CD4-positive, alpha-beta T cell treated with Interleukin-4 for 1 hour (primary cell): ENCODE measurements around the gene COPS4.
"Not testable (repeated sequence)": the region's sequence is repeated elsewhere in the genome, so short reads cannot be mapped to it uniquely, and the experiment has no call there.

Source experiments
- DNase-seq, 2 donors: peaks; one replicate each; pipeline ENCODE4 v3.0.0-alpha.2; 2020 to 2022

The COPS4 gene

DNA sequence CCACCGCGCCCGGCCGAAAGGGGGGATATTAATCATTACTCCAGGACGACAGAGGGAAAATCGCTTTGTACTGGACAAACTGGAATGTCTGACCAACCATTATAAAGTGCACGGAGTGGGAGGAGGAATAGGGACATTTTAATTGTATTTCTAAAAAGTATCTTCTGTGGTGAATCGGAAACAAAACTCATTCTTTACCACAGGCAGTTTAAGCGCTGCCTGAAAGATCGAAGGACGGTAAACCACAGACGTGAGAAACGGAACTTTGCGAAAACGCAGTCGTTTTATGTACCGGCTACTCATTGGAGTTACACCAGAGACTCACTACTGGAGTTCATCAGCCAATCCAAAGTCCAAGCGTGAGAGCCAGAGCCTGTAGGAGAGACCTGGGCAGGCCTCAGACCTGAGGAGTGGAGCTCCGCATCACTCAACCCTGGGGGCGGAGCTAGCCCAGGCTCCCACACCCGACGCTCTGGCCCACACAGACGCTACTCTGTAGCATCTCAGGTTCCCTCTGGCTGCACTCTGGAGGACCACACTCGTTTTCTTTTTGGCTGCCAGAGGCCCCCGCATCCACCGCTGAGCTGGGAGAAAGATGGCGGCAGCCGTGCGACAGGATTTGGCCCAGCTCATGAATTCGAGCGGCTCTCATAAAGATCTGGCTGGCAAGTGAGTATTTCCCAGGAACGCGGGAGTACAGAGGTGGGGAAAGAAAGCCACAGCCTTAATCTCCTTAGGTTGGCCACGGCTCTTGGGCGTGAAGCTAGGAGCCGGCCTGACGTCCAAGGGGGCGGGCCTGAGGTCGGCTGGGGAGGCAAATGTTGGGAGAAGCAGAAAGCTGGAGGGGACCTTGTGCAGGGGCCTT lies at the start of gene COPS4:
TSS of gene COPS4 (plus strand) at position 554 of the 865 bp plus-strand sequence. CDS start at position 596, 42 bp downstream.
- peak; percentile 99 for DNase-seq

GRCh38 chr4:82987519-82987918 lies 47.5 kb upstream of the COPS4 start:
- DNase-seq: not testable (repeated sequence)

- DNase-seq: no peak
Measured at GRCh38 chr4:82988323-82988832, 46.6 kb upstream of the COPS4 start.

DNA sequence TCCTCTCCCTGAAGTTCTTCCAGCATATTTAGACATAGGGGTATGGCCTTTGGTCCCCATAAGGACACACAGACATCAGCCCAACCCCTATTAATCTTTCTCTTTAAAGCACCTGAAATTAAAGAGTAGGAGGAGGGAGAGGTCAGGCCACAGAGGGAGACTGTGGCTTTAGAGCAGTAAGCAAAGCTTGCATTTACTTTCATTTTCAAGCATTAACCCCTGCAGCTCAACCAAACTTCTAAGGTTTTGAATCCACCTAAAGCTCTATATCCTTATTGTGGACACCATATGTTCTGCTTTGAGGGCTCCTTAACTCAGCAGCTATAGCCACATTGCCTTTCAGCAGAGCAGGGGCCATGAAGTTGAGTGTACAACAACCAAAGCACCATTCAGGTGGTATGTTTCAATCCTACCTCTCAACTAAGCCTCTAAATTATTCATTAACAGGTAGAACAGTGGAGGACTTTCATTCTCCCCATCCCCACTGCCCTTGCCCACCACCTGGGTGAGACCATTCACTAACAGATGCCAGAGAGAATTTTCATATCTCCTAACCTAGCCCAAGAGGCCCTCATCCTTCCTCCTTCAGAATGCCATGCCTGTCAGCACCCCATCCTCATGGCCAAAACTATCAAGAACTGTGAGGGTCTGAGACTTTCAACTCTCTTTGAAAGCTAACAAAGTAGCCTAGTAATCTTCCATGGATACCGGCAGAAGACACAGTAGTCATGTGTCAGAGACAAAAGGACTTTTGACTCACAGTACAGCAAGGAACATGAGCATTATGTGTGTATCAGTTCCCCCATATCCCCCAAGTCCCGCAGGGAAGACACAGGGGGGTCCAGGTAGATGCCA lies 45.2 kb upstream of the COPS4 start:
- DNase-seq: peak in 1 of 2 donors; percentile 51

- no peak for DNase-seq
Measured at GRCh38 chr4:82994834-82995233, 40.1 kb upstream of the COPS4 start.

DNA sequence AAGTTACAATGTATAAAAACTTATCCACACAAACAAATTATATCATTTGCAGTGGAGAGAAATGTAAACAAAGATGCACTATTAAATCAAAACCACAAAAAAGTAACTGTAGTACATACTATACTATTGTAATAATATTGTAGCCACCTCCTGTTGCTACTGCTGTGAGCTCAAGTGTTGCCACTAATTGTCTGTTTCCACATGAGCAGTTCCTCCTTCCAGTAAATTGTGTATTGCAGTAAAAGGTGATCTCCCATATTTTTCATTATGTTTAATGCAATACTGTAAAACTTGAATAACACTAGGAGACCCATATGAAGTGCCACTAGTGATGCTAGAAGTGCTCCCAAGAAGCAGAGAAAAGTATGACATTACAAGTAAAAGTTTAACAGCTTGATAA lies 36.1 kb upstream of the COPS4 start:
- no peak for DNase-seq

- DNase-seq: no peak
Measured at GRCh38 chr4:83002329-83002728, 32.7 kb upstream of the COPS4 start.

GRCh38 chr4:83003044-83003791 lies 31.8 kb upstream of the COPS4 start:
- not testable (repeated sequence) for DNase-seq

- no peak for DNase-seq
Measured at GRCh38 chr4:83009529-83009928, 25.5 kb upstream of the COPS4 start.

DNA sequence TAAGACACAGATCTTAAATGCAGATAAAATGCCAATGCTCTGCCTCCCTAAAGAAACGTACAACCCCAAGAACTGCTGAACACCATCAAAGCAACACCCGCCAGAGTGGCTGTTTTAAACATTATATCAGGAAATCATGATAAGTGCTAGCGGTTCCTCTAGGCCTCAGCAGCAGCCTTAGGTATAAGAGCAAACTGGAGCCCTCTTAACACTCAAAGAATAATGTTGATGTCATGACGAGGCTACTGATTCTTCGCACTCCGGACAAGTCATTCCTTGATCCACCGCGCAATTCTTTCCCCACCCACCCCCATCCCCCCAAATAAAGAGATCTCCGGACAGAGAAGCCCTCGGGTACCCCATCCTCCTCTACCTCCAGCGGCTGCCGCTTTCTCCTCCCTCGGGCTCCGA lies 24.9 kb upstream of the COPS4 start:
- peak in 1 of 2 donors; percentile 48 for DNase-seq

GRCh38 chr4:83010522-83011318 lies 24.3 kb upstream of the COPS4 start, which contains the start of gene LIN54:
TSS of gene LIN54 (minus strand) at chr4:83010823. CDS start at chr4:82984844, 25,979 bp downstream.
- DNase-seq: peak; percentile 91

DNA sequence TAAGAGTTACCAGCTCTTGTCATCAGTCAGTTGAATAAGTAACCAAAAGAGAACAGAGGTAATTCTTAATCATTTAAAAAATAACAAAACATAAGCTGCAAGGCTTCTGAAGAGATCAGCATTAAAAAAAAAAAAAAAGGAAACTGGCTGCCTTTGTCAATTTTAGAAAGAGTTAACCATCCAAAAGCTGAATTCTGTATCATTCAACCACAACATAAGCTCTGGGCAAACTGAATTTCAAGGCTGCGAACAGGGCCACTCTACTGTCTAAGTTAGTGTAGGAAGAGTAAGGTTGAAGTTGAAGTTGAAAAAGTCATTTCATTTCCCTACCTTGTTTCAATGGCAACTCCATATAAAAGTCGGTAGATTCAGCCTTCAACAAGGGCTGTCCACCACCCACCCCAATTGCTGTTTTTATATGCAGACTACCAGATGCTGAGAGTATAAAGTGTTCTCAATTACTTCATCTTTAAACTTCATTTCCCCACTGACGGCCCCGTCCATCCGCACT lies 23.2 kb upstream of the COPS4 start:
- DNase-seq: peak in 1 of 2 donors; percentile 18

GRCh38 chr4:83012200-83012686 lies 22.7 kb upstream of the COPS4 start:
- no peak for DNase-seq

- DNase-seq: peak; percentile 96 to 98
Measured at GRCh38 chr4:83012687-83013419, 22.1 kb upstream of the COPS4 start.

DNA sequence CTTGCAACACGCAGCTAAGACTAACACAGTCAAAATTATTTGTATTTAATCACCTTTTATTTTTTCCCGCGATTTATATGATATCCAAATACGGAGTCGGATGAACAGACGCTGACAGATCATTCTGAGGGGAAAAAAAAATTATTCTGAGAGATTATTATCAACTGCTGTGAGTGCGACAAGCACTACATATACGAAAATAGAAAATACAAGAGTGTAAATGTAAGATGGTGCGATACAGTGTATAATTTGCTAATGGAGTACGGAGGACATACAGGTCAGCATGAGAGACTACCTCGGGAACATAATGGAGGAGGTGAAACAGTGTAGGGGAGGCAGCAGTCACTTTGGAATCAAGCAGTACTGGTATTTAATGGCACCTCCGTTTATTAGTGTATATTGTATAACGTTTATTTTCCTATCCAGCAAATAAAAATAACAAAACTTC lies 21.5 kb upstream of the COPS4 start:
- DNase-seq: no peak

- no peak for DNase-seq
Measured at GRCh38 chr4:83013902-83014301, 21.1 kb upstream of the COPS4 start.

DNA sequence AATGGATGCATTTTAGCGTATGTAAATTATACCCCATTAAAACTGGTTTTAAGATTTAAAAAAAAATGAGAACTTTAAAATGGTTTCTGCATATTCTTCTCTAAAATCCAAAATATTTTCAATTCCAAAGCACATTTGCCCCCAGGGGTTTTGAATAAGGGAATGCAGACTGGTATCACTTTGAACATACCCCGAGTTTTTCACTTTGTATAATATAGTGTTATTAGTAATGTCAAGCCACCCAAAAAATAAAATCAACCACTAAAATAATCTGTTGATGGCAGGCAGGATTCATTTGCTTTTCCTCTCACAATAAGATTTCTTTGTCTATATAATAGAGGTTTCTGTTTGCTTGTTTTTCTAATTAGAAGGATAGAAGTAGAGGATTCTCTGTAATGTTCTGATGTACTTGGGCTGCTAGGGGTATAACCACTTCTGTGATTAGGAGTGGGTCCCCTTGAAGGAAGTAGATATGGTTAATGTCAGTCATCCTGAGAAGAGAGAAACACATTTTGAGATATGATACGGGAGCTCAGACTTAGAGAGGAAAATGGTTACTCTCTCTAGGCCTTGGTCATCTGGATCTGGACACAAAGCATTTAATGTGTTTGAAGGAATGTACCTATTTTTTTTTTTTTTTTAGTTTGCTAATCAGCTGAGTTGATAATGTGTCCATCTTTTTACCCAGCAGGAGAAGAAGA lies 15.0 kb upstream of the COPS4 start:
- no peak for DNase-seq

GRCh38 chr4:83022724-83023450 lies 12.1 kb upstream of the COPS4 start:
- DNase-seq: peak in 1 of 2 donors; percentile 18

- not testable (repeated sequence) for DNase-seq
Measured at GRCh38 chr4:83023599-83023998, 11.4 kb upstream of the COPS4 start.
